HG03520 (cell line): Measurements from ENCODE around the gene KSR2.
"Not testable (repeated sequence)": the region's sequence is repeated elsewhere in the genome, so short reads cannot be mapped to it uniquely, and the experiment has no call there.

ENCODE experiments used
- ATAC-seq: cut with Tn5 transposase; IDR thresholded peaks from one replicate; pipeline ENCODE4 v1.9.1; 2021; ENCODE audit warnings: mild to moderate bottlenecking, moderate library complexity; ENCODE audit not compliant: unreplicated experiment

The KSR2 gene

DNA sequence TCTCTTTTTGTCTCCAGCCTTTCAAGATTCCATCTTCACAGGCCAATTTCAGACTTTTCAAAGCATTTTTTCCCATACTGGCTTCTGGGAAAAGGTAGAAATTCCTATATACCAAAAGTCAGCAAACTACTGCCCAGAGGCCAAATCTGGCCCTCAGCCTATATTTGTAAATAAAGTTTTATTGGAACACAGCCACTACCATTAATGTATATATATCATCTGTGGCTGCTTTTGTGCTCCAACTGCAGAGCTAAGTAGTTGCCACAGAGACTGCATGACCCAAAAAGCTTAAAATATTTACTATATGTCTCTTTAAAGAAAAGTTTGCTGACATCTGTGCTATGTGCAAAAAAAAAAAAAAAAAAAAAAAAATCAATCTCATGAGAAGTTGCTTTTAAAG, 76.3 kb downstream of the KSR2 start:
- no peak for ATAC-seq

DNA sequence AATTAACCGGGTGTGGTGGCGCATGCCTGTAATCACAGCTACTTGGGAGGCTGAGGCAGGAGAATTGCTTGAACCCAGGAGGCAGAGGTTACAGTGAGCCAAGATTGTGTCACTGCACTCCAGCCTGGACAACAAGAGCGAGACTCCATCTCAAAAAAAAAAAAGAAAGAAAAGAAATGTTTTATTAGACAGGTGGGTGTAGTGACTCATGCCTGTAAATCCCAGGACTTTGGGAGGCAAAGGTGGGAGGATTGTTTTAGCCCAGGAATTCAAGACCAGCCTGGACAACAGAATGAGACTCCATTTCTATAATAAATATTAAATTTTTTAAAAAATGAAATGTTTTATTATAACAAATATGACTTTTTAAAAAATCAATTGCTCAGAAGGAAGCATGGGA, 77.5 kb downstream of the KSR2 start:
- ATAC-seq: not testable (repeated sequence)

DNA sequence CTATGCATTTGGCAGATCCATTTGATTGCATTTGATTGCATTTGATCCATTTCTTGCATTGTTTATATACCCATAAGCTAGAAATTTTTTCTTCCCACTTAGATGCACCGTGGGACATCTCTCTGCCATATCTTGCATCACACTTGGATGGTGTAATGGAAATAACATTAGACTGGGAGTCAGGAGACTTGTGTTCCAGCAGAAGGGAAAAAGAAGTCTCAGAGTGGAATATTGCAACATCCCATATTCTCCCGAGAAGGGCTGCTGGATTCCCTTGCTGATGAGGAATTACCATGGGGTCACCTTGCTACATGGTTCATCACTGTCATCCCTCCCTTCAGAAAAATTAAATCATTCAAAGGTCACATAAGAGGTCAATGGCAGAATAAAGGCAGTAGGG, 78.1 kb downstream of the KSR2 start:
- ATAC-seq: no peak

DNA sequence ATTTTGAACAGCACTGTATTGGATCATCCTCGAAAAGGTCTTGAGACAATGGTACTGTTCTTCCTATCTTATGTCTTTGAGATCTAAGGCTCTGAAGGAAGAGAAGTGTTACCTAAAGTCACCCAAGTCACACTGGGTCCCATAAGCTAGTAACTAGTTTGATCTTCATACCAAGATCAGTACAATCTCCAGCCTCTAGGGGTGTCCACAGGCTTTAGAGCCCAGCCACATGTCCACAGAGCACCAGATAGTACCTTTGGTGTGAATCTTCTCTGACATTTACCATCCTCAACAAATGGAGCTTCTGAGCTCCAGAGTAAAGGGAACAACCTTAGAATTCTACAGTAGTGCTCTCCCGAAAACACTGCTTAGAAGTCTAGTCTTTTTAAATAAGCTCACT, 78.7 kb downstream of the KSR2 start:
- no peak for ATAC-seq

DNA sequence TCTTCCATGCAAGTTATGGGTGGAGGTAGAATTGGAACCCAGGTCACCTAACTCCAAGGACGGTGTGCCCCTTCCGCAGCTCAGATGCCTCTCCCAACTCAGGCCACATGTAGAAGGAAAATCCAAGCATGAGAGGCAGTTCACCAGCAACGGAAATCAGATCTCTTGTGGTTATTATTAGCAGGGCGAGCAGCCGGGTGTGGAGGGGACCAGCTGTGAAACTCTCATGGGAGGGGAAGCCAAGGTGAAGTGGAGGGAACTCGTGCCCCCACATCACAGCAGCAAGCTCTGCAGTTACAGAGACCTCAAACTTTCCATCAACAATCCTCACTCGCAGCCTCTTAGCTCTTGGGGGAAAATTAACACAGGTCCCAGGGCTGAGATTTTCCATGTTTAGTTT, 79.7 kb downstream of the KSR2 start:
- no peak for ATAC-seq

DNA sequence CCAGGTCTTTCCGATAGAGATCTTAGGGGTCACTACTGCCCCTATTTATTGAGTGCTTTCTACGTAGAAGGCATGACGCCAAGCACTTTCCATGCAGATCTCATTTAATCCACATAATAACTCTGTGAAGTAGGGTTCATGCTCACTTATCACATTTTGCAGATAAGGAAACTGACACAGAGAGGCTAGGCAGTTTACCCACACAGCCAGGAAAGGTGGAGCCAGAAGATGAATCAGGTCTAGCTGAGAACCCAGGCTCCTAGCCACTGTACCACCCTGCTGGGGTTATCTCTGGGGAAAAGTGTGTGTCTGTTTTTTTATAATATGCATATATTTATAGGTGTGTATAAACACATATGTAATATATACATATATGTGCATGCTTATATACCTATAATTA, 83.6 kb downstream of the KSR2 start:
- no peak for ATAC-seq

DNA sequence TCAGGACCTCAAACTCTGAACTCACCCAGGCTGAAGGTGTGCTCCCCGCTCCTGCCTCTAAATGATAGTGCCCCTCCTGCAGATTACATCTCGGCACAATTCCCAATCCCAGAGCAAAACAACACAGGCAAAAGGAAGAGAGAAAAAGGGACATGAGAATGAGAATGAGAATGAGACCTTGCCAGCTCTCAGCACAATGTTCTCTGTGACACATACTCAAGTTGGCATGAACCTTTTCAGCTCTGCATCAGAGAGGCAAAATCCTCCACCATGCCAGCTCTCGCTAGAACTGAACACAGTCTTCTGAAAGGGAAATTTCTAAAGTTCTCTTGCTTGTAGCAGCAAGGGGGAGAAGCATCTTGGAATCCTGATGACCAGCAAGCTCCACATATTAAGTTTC, 84.6 kb downstream of the KSR2 start:
- no peak for ATAC-seq

DNA sequence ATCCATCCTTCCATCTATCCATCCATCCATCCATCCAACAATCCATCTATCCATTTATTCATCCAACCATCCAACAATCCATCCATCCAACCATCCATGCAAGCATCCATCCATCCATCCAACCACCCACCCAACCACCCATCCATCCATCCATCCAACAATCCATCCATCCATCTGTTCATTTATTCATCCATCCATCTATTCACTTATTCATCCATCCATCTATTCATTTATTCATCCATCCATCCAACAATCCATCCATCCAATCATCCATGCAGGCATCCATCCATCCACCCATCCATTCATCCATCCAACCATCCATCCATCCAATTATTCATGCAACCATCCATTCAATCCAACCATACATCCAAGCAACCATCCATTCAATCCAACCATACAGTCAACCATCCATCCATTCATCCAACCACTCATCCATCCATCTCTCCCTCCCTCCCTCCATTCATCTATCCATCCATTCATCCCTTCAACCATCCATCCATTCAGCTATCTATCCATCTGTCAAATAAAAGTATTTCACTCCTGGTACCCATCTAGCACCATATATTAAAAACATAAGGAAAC, 86.1 kb downstream of the KSR2 start:
- no peak for ATAC-seq

DNA sequence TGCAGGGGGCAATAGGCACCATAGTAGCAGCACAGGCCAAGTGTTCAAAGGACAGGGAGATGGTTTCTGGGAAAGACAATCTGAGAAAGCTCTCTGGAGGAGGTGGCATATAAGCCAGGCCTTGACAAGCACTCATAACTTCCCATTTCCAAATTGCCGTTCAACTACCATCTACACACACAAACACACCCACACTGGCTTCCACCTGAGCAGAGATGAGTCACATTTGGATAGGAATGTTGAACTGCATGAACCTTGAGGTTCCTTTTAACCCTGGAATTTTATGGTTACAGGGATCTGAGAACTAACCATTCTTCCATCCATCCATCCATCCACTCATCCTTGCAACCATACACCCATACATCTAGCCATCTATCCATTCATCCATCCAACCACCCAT, 86.6 kb downstream of the KSR2 start:
- ATAC-seq: no peak

DNA sequence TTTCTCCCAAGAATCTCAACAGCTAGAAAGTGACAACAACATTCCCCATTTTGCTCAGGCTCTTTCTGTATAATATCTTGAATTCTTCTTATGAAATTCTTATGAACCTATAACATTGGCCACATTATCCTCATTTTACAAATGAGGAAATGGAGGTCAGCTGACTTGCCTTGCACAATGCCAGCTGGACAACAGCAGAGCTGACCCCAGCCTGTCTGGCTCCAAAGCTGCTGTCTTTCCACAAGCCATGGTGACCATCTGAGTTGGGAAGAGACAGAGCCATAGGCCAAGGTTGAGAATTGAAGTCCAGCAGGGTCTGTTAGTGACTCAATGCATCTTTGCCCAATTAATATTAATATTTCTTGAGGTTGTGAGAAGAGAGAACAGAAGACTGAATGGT, 87.3 kb downstream of the KSR2 start:
- ATAC-seq: no peak

DNA sequence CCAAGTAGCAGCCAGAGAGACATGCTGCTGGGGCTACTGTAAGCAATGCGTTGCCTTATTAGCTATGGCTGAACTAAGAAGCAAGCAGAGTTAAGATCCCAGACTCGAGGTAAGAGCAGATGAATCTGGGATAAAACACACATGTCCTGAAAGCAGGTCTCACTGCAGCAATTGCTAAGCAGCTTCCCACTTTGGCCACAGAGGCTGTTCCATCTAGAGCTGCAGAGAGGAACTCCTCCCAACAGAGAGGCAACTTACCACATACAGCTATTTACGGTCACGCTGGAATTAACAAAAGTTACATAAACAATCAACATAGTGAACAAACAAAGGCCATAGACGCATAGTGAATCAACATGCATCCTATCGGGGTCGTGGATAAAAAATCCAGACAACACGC, 90.2 kb downstream of the KSR2 start:
- no peak for ATAC-seq

DNA sequence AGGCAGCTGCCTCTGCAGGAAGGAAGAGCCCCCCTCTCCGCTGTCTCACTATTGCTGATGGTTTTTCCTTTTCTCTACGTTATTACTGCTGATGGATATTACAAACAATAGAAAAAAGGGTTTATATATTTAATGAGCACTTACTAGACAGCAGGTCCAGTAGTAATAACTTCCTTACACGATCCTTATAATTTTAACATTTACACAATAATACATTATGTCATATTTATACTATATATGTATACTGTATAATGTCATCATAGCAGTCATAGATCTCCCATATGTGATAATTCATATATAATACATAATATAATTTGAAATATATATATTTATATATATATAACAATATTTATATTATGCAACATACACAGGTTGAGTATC, 92.4 kb downstream of the KSR2 start:
- no peak for ATAC-seq

DNA sequence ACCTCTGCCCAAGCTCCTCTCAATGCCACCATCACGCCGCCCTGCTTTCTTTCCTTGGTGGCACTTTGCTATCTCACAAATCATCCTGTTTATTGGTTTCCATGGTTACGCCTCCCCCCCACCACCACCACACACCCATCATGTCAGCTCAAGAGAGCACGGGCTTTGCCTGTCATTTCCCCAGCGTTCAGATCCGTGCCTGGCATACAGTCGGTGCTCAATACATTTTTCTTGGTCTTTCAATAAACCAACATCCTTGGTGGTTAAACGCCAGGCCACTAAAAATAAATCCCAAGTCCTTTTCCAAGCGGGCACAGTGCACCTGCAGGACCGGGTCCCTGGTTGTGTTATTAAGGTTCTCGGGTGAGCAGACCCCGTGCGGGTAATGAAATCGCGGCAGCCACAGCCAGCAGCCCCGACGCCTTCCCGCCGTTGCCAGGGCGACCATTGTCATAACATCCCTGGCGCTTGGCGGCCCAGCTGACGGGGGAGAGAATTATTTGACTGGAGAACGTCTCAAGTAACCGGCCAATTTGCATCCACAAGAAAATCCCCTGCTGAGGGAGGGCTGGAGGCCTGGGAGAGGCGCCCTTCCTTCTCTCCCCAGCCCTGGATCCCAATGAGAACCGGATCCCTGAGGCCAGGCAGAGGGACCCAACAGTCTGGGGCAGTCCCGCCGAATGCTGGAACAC, 92.9 kb downstream of the KSR2 start:
- peak; percentile 57 for ATAC-seq

DNA sequence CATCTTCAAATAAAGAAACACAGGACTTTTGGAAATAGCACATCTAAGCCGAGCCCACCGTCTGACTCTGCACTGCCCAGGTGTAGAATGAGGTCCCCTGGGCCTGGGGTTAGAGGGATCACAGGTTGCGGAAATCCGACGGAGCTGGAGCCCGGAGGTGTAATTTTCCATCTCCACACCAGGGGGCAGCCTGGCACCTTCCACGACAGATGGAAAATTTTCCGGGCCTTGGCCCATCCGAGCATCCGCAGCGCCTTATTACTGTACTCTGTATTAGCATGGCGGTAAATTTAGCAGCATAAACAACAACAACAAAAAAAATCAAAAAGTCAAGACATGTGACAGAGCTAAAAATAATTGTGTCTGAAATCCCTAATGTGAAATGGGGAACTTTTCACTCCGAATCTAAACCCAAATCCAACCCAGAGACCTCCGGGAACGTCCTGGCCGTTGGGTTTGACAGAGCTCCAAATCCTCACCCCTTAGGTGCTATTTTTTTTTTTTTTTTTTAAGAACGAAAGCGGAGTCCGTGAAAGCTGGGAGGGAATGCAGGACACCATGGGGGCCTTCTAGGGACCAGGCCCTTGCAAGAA, 93.9 kb downstream of the KSR2 start:
- ATAC-seq: peak; percentile 46

DNA sequence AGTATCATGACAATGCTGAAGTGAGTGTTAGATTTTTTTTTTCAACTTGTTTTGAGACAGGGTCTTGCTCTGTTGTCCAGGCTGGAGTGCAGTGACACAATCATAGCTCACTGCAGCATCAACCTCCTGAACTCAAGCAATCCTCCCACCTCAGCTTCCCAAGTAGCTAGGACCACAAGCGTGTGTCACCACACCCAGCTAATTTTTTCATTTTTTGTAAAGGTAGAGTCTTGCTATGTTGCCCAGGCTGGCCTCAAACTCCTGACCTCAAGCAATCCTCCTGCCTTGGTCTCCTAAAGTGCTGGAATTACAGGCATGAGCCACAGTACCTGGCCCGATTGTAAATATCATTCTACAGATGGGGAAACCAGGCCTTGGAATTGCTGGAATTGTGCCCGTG, 94.6 kb downstream of the KSR2 start:
- not testable (repeated sequence) for ATAC-seq

DNA sequence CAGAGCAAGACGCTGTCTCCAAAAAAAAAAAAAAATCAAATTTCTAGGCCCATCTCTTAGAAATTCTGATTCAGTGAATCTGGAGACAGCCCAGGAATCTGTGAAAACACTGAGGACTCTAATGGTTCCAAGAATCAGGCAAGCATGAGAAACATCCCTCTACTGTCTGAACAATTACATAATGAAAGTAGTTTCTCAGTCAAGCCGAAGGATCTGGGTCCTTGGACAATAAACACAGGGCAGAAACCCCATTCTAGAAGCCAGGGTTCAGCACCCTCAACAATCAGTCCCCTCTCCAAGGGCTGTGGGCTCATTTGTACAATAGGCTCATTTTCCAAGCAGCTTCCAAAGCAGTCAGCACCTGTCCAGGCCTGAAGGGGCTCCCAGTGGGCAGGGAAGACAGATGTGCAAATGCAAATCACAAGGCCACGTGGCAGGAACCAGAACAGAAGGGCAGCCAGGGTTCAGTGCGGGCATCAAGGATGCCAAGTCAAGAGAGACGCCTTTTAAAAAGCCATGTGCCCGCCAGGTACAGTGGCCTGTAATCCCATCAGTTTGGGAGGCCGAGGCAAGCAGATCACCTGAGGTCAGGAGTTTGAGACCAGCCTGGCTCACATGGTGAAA, 96.1 kb downstream of the KSR2 start:
- ATAC-seq: no peak

DNA sequence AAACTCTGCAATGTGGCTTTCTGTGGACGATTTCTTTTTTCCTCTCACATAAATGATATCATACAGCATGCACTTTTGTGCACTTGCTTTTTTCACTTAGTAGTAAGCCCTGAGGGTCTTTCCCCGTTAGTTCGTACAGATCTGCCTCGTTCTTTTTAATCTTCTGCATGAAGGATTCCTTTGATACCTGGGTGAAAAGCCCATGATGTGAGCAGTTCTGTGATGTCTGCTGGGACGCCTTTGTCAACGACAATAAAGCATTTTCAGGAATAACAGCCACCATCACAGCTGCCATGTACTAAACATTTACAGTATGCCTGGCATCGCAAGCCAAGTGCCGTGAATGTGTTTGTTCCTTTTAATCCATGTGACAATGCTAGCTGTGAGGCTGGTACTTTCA, 99.2 kb downstream of the KSR2 start:
- ATAC-seq: no peak

DNA sequence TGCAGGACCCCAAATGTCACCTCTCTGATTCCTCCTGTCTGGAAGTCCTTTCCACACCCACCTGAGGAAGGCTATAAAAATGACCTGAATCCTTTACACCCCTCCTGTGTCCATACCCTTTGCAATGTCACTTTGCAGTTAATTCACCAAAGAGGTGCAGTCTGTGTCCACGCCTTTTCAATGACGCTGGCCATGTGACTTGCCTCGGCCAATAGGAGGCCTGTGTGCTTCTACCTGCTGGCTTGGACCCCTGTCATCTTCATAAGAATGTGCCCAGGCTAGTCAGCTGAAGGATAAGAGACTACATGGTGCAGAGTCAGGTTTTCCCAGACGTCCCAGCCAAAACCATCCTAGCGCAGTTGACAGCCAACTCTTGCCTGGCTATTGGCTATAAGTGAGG, 101.4 kb downstream of the KSR2 start:
- ATAC-seq: no peak

DNA sequence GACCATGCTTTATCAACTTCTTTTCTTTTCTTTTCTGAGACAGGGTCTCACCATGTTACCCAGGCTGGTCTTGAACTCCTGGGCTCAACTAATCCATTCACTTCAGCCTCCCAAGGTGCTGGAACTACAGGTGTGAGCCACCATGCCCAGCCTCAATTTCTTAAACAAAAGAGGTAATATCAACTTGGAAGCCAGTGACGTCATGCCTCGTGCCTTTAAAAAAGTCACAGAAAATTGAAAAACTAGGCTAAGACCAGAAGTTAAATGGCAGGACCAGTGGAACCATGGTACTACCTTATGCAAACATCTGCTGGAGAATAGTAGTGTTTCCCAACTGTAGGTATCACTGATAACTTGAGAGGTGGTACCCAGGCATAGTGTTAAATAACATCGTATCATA, 103.3 kb downstream of the KSR2 start:
- no peak for ATAC-seq

DNA sequence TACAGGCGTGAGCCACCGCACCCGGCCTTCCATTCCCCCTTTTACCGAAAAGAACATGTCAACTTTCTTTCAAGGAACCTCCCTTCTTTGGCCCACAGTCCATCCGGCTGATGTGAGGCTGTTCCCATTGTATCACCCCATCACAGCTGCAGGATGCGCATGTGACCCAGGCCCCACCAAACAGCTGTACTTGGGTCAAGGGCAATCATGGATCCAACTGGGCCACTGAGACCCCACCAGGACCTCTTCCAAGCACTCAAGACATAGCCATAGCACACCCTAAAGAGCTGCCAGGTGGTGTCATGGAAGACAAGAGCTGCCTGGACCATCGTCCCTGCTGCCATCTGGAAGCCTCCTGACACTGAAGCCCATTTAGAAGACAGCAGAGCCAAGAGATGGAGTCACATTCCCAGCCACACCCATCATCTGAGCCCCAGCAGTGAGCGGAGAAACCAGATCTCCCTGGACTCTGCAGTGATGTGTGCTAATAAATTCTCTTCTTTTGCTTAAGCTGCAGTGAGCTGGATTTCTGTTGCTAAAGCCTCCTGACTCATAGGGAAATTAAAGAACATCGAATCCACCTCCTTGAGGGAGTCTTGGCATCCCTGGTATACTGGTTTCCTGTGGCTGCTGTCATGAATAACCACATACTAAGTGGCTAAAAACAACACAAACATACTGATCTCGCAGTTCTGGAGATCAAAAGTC, 105.6 kb downstream of the KSR2 start:
- no peak for ATAC-seq

DNA sequence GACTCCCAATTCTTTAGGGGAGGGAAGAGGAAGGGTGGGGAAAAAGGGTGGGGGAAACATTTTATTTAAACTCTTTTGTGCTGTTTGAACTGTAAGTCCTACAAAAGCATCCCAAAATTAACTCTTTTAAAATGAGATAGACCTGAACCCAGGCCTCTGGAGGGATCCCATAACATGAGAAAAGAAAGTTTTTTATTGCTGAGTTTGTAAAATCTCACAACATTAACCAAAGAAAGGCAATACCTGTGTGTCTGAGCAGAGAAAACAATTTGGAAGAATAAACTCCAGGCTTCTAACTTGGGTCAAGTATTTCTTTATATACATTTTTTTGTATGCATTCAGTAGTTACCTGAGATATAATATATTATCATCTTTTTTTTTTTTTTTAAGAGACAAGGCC, 107.1 kb downstream of the KSR2 start:
- ATAC-seq: no peak
